NOMO-1 treated with DMSO at 0.1 percent for 48 hours (cell line): ENCODE results near the gene DHX36.

Experiments
- DNase-seq: peaks from one replicate; lab custom pipeline; 2025; ENCODE audit not compliant: unreplicated experiment; lab: John Stamatoyannopoulos, UW

The DHX36 gene, protein sequence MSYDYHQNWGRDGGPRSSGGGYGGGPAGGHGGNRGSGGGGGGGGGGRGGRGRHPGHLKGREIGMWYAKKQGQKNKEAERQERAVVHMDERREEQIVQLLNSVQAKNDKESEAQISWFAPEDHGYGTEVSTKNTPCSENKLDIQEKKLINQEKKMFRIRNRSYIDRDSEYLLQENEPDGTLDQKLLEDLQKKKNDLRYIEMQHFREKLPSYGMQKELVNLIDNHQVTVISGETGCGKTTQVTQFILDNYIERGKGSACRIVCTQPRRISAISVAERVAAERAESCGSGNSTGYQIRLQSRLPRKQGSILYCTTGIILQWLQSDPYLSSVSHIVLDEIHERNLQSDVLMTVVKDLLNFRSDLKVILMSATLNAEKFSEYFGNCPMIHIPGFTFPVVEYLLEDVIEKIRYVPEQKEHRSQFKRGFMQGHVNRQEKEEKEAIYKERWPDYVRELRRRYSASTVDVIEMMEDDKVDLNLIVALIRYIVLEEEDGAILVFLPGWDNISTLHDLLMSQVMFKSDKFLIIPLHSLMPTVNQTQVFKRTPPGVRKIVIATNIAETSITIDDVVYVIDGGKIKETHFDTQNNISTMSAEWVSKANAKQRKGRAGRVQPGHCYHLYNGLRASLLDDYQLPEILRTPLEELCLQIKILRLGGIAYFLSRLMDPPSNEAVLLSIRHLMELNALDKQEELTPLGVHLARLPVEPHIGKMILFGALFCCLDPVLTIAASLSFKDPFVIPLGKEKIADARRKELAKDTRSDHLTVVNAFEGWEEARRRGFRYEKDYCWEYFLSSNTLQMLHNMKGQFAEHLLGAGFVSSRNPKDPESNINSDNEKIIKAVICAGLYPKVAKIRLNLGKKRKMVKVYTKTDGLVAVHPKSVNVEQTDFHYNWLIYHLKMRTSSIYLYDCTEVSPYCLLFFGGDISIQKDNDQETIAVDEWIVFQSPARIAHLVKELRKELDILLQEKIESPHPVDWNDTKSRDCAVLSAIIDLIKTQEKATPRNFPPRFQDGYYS

GRCh38 chr3:154323891-154324738 is at the start of gene DHX36:
Gene DHX36, minus strand, starts transcription at chr3:154324487. Its CDS starts 71 bp downstream, at chr3:154324416.
- peak; percentile 92 for DNase-seq

DNA sequence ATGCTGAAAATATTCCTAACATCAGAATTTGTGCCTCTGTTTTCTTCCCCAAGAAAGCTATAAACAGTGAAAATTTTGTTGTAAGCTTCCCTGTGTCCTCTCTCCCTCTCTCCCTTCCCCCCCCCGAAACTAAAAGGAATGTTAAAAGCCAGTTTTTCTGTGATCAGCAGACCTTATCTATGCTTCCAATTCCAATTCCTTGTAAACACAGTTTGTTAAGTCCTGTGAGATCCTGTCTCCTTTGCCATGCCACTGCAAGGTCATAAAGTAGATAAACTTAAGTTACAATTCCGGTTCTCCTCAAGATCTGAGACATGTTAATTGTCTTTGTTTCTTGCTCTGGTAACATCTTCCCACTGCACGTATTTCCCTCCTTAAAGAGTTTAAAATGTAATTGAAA is 42.9 kb upstream of the DHX36 start:
- no peak for DNase-seq

GRCh38 chr3:154364849-154365248 is 40.6 kb upstream of the DHX36 start:
- no peak for DNase-seq

GRCh38 chr3:154361099-154361498 is 36.8 kb upstream of the DHX36 start:
- DNase-seq = no peak

DNA sequence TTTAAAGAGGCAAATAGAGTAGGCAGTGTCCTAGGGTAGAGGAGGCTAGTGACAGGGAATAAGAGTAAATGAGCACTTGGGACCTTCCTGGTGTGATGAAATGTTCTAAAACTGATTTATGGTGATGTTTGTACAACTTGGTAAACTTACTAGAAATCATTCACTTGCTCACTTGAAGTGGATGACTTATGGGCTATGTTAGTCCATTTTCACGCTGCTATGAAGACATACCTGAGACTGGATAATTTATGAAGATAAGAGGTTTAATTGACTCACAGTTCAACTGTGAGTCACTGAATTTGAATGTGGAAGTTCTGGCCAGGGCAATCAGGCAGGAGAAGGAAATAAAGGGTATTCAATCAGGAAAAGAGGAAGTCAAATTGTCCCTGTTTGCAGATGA is 31.7 kb upstream of the DHX36 start:
- DNase-seq = peak; percentile 17

DNA sequence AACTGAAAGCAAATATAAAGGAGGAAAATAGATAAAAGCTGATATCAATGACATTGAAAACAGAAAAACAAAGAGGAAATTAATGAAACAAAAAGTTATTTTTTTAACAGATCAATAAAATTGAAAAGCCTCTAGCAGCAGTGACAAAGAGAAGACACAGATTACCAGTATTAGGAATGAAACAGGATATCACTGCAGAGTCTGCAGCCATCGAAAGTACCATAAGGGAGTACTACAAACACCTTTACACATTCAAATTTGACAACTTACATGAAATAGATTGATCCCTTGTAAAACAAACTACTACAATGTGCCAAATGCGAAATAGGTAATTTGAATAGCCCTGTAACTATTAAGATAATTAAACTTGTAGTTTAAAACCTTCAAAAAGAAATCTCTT is 24.9 kb upstream of the DHX36 start:
- DNase-seq = no peak

GRCh38 chr3:154345422-154346122 is 21.3 kb upstream of the DHX36 start:
- no peak for DNase-seq

DNA sequence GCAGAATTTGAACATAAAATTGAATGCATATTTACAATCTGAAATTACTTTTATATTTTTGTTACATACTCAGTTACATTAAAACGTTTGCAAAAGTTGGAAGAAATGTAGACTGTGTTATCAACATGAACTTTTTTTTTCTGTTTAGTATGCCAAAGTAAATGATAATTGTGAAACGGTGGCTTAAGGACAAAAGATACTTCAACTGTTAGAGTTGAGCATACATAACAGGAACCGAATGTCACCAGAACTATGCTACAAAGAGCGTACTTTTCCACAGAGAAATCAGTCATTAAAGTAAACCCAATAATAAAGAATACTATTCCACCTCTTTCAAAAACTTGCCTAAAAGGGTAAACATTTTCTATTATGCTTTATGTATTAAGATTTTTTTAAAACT is 14.3 kb upstream of the DHX36 start:
- no peak for DNase-seq

GRCh38 chr3:154338008-154338407 is 13.7 kb upstream of the DHX36 start:
- no peak for DNase-seq

DNA sequence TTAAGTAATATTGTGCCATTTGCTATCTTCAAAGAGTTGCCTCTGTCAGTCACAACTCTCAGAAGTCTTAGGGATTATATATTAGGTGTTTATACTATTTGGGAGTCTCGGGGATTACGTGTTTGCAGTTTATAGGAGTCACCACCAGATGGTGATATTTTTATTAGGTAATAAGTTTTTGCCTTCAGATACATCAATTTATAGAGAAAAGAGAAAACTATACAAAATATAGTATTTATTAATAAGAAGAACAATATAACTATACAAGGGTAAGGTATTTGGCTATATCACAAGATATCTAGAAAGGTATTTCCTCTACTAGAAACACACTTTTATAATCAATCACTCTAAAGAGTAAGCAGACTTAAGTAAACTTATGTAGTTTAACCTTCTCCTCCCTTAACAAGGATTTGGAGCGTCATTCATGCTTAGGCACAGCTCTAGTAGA is 10.7 kb upstream of the DHX36 start:
- DNase-seq = peak; percentile 41

GRCh38 chr3:154327871-154328270 is 3.6 kb upstream of the DHX36 start:
- DNase-seq = no peak

- DNase-seq = no peak
These were observed 632 bp upstream of the DHX36 start for GRCh38 chr3:154324919-154325318.

DNA sequence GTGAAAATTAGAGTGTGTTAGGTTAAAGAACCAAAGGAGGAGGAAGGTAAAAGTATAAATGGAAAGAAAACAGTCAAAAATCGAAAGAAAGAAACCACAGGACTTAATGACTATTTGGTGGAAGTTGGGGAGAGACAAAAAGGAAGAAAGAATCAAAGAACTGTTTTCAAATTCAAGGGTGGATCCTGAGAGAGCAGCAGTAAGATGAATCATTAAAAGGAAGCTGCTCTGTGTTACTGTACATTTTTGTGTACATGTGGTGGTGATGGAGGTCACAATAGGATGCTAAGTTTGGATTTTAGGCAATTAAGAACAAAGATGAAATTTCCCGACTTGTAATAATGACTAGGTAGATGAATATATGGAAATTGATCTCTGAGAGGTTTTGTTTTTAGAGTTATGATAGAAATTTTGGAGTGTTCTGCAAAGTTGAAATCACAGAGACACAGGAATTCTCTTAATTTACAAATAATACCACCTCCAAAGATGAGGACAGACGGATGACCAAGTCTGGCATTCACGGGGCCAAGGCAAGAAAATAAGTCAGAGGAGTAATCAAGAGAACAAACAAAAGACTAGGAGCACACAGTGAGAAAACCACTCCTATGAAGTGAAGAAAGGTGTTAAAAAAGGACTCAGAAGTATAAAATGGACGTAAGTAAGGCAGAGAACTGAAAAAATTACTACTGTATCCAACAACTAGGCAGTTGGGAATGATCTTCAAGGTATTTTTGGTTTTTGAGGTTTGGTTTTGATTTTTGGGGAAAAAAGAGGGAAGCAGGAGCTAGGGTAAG is 7.1 kb downstream of the DHX36 start:
- DNase-seq = no peak

GRCh38 chr3:154314152-154314551 is 10.1 kb downstream of the DHX36 start:
- DNase-seq = no peak

DNA sequence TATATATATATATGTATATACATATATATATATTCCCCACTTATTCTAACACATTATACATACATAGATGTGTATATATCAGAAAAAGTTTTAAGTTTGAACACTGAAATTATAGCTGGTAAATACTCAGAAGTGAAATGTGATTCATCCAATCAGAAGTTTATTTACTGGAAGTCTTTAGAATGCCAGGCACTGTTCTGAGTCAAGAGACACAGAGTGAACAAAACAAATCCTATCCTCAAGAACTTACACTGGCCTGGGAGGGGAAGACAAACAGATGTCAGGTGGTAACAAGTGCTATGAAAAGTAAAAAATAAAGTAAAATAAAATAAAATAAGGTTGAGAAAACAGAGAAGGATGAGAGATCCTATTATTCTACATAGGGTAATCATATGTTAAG is 13.4 kb downstream of the DHX36 start:
- no peak for DNase-seq

- no peak for DNase-seq
These were observed 16.9 kb downstream of the DHX36 start for GRCh38 chr3:154307363-154307762.

DNA sequence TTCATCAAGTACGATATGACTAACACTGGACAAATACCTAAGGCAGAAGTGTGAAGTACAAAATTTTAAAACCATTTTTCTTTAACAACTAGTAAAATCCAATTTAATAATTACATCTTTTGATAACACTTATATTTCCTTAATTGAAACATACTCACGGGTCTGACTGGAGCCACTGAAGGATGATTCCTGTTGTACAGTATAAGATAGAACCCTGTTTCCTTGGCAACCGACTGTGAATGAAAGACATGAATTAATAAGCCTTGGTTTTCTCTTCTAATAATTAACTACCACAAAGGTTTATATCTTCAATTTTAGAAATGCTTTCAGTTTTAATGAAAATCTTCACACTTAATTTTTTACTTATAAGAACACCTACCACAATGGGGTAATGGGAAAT is 19.4 kb downstream of the DHX36 start:
- no peak for DNase-seq

DNA sequence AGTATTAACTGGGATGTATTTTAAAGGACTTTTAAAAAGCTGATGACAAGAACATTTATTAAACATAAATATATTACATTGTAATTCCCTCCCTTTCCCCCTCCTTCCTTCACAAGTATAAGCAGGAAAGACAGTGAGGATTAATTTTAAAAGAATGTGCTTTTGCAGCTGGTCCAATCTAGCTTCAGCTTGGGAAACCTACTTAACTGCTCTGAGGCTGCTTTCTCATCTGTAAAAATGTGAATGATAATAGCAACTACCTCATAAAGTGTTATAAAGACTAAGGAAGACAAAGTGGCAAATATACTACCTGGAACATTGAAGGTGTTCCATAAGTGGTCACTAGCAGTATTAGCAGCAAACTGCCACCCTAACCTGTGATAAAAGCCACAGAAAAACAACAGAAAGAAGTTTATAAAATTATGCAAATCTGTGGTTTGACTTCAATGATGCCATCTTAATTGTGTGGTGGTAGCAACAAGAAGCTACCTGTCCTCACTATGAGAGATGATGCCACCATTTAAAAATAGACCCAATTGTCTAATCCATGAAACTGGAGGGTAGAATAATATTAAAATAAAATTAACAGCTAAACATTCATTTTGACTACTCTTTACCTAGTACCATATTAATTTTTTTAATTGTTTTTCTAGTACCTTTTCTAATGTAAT is 20.0 kb downstream of the DHX36 start:
- no peak for DNase-seq

- DNase-seq = no peak
These were observed 22.7 kb downstream of the DHX36 start for GRCh38 chr3:154301561-154301960.
